Dermis lymphatic vessel endothelial cell (primary cell): Measurements from ENCODE around the gene SESN1. TPM values are rescaled to one million over a fixed set of nuclear protein-coding genes. Genes with fewer than 3 reads are reported as not detected.

ENCODE experiments used
- total RNA-seq: library from RNA; depleted of rRNA; stranded (reverse); fragments of >200 nt; gene quantifications from 2 replicates; pipeline ENCODE4 v1.2.1, GENCODE V29; 2014

The SESN1 gene
- 20.5 and 41.0 TPM in 2 replicates for total RNA-seq

GRCh38 chr6:109094416-109095035 is at the start of gene SESN1:
Gene SESN1, minus strand, starts transcription at chr6:109094846. Its CDS starts 773 bp downstream, at chr6:109094073.

DNA sequence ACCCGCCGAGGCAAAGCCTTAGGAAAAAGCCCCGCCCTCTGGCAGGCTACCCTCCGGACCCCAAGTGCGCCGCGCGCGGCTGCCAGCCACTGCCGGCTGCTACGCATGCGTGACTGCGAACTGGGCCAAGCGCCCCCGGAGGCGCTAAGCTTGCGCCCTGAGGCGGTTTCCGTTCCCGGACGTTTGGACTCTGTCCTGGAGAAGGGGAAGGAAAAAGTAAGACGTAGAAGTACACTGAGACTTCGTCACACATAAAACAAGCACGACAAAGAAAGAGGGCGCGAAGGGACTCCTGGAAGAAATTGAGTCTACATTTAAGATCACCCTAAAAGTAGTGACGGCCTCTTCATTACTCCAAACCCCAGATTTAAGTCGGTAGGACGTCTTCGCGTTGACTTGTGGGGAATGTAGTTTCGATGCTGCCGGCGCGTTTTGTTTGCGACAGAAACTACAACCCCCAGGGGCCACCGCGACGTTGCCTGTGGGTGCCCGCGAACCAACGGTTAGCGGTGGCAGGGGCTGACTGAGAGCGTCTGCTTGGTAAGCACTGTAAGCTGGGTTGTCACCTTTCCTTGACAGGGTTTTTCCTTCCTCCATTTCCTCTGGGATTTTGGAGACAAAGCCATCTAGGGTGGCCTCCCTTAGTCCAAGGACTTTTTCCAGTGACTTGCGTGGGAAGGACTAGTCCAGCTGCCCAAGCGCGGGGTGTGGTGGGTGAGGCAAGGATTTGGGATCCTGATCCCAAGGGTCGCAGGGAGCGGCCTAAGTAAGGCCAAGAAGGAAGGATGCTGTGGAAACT is 589 bp upstream of the SESN1 start, which contains the start of gene CEP57L1:
TSS of gene CEP57L1 (plus strand) at position 472 of the 799 bp plus-strand sequence. CDS start 49,715 bp downstream, outside the sequence.

Other genes starting within 250 kb of the SESN1 start
- gene ARMC2, start 246.4 kb downstream of the SESN1 start, total RNA-seq = 0.33 and 1.7 TPM in 2 replicates
- 8.9 and 18.8 TPM in 2 replicates for gene CEP57L1, start 661 bp upstream of the SESN1 start, total RNA-seq